K562 (cell line): ENCODE measurements around the gene DMBT1. TPM values are rescaled to one million over a fixed set of nuclear protein-coding genes. Genes with fewer than 3 reads are reported as not detected.

ENCODE experiments used
- ATAC-seq: fragments of 200-7000 bp; cut with Tn5 transposase; 3 replicates; pipeline ENCODE4 v1.9.1; 2020; ENCODE audit warnings: moderate library complexity
- BruUV-seq: library from RNA; stranded (reverse); fragments of 400-500 nt; replicated peaks from 2 replicates; lab custom pipeline; 2021; lab: Mats Ljungman, UMichigan
- CTCF ChIA-PET: fragments of 300-600 bp; formaldehyde crosslinking; extraction: SDS; loops from one replicate; lab custom pipeline; 2021; ENCODE audit warnings: low intra/inter-chr PET ratio; lab: Yijun Ruan, JAX
- POLR2A ChIA-PET: fragments of 300-600, 350-650 bp; sonication (Branson Sonifier 250); formaldehyde crosslinking; extraction: SDS; loops from one replicate; lab custom pipeline; 2021; ENCODE audit warnings: antibody characterized with exemption, inconsistent platforms; lab: Yijun Ruan, JAX
- DNase-seq, 4 experiments: peaks; one replicate each; pipeline versions ENCODE4 v3.0.0 to v3.0.0-alpha.2; 2011 to 2018; ENCODE audit warnings: low spot score in 3 of 4, mixed read lengths in 3 of 4; ENCODE audit errors: extremely low read depth in 1 of 4
- FAIRE-seq: peaks from 2 replicates; lab custom pipeline; 2011; peaks lifted over from hg19 to GRCh38; lab: Jason Lieb, UNC
- H2AFZ ChIP-seq: 2 replicates; pipeline ENCODE4 v1.6.0; 2011; ENCODE audit warnings: low read depth, low read length, control low read depth, inconsistent platforms
- H3K27ac ChIP-seq: fragments of 200-600 bp; 3 replicates; pipeline ENCODE4 v1.8.0; 2011; ENCODE audit warnings: low read depth, mild to moderate bottlenecking, control low read depth, inconsistent platforms, low read length, moderate library complexity, mixed read lengths; ENCODE audit errors: extremely low read depth
- H3K27me3 ChIP-seq, 2 experiments: fragments of 300-600 bp in 1 of 2; 2 replicates in 1 of 2; 3 replicates in 1 of 2; pipeline versions ENCODE4 v1.6.0 to v1.8.0; 2011; ENCODE audit warnings: inconsistent platforms in 2 of 2, low read length in 2 of 2, mild to moderate bottlenecking in 1 of 2, mixed read lengths in 1 of 2, moderate library complexity in 1 of 2; ENCODE audit not compliant: control insufficient read depth in 2 of 2, insufficient read depth in 2 of 2
- H3K36me3 ChIP-seq: fragments of 300-600 bp; 3 replicates; pipeline ENCODE4 v1.8.0; 2011; ENCODE audit warnings: mild to moderate bottlenecking, low read length, inconsistent platforms; ENCODE audit not compliant: control insufficient read depth, insufficient read depth
- H3K4me1 ChIP-seq, 2 experiments: fragments of 200-600 bp in 1 of 2; replicated peaks in 1 of 2; 2 replicates in 1 of 2; 3 replicates in 1 of 2; pipeline versions ENCODE4 v1.5.1 to v1.8.0; 2011; ENCODE audit warnings: inconsistent platforms in 2 of 2, low read length in 2 of 2, mild to moderate bottlenecking in 1 of 2, mixed read lengths in 1 of 2, moderate library complexity in 1 of 2; ENCODE audit not compliant: control insufficient read depth in 2 of 2, insufficient read depth in 2 of 2
- H3K4me2 ChIP-seq: 2 replicates; pipeline ENCODE4 v1.6.1; 2011; ENCODE audit warnings: low read length, control low read depth, inconsistent platforms, mixed read lengths; ENCODE audit not compliant: insufficient read depth
- H3K4me3 ChIP-seq: fragments of 200-600 bp; sonication (generic), shearing (Covaris generic); 2 replicates; pipeline ENCODE4 v1.5.1; 2016; ENCODE audit warnings: control low read depth, inconsistent platforms
- H3K79me2 ChIP-seq: fragments of 200-600 bp; 3 replicates; pipeline ENCODE4 v1.8.0; 2011; ENCODE audit warnings: low read length, inconsistent platforms; ENCODE audit not compliant: control insufficient read depth, insufficient read depth
- H3K9ac ChIP-seq, 2 experiments: 2 replicates each; pipeline versions ENCODE4 v1.6.0 to v1.6.1; 2011; ENCODE audit warnings: low read depth in 2 of 2, low read length in 2 of 2, control low read depth in 1 of 2, inconsistent platforms in 1 of 2, mild to moderate bottlenecking in 1 of 2, mixed read lengths in 1 of 2; ENCODE audit not compliant: insufficient read depth in 1 of 2
- H3K9me1 ChIP-seq: one replicate; pipeline ENCODE4 v1.6.0; 2011; ENCODE audit warnings: inconsistent platforms, mild to moderate bottlenecking, low read length, moderate library complexity; ENCODE audit not compliant: control insufficient read depth, insufficient read depth
- H3K9me3 ChIP-seq: replicated peaks from 2 replicates; pipeline ENCODE4 v1.5.1; 2011; ENCODE audit warnings: low read depth, low read length, inconsistent platforms; ENCODE audit not compliant: control insufficient read depth, insufficient read depth
- H4K20me1 ChIP-seq: replicated peaks from 2 replicates; pipeline ENCODE4 v1.6.1; 2011; ENCODE audit warnings: low read length, inconsistent platforms, mixed read lengths; ENCODE audit not compliant: control insufficient read depth, insufficient read depth
- ASH1L ChIP-seq: fragments of 450-650 bp; IDR thresholded peaks from 2 replicates; pipeline ENCODE4 v1.6.1; 2018; ENCODE audit warnings: borderline replicate concordance, mild to moderate bottlenecking, low read depth; ENCODE audit not compliant: partially characterized antibody
- ATF6 ChIP-seq: sonication (generic); formaldehyde crosslinking; IDR thresholded peaks from 2 replicates; pipeline ENCODE4 v1.4.0; 2020; ENCODE audit warnings: mild to moderate bottlenecking, missing genetic modification reagents
- BMI1 ChIP-seq: fragments of 150-350 bp; IDR thresholded peaks from 2 replicates; pipeline ENCODE4 v1.6.1; 2014; ENCODE audit warnings: low read length
- CBFB ChIP-seq: sonication (generic); formaldehyde crosslinking; IDR thresholded peaks from 2 replicates; pipeline ENCODE4 v1.4.0; 2020; ENCODE audit warnings: mild to moderate bottlenecking, missing genetic modification reagents
- E2F8 ChIP-seq: fragments of 450-650 bp; IDR thresholded peaks from 2 replicates; pipeline ENCODE4 v1.7.1; 2018; ENCODE audit warnings: mild to moderate bottlenecking, low read depth; ENCODE audit not compliant: partially characterized antibody
- FIP1L1 ChIP-seq: fragments of 200-400 bp; formaldehyde crosslinking; IDR thresholded peaks from 2 replicates; pipeline ENCODE4 v1.6.1; 2018; ENCODE audit warnings: mild to moderate bottlenecking, low read depth, low read length; ENCODE audit not compliant: poor library complexity, severe bottlenecking
- NUFIP1 ChIP-seq: fragments of 450-650 bp; IDR thresholded peaks from 2 replicates; pipeline ENCODE4 v1.6.1; 2018; ENCODE audit not compliant: partially characterized antibody
- POLR2AphosphoS5 ChIP-seq: IDR thresholded peaks from 2 replicates; pipeline ENCODE4 v1.6.1; 2011; ENCODE audit warnings: mild to moderate bottlenecking, low read depth, low read length, moderate library complexity; ENCODE audit not compliant: control insufficient read depth, insufficient read depth
- SETDB1 ChIP-seq: IDR thresholded peaks from one replicate; pipeline ENCODE4 v1.6.1; 2012; ENCODE audit warnings: low read length, control low read depth, inconsistent platforms
- SRSF9 ChIP-seq: fragments of 200-400 bp; formaldehyde crosslinking; IDR thresholded peaks from 2 replicates; pipeline ENCODE4 v1.6.1; 2017; ENCODE audit warnings: low read depth, low read length, borderline replicate concordance
- VEZF1 ChIP-seq: fragments of 200-800 bp; sonication (Bioruptor generic); IDR thresholded peaks from 2 replicates; pipeline ENCODE4 v1.6.1; 2017; ENCODE audit warnings: missing genetic modification characterization, missing compliant biosample characterization
- ZC3H8 ChIP-seq: fragments of 450-650 bp; IDR thresholded peaks from 2 replicates; pipeline ENCODE4 v1.6.1; 2017
- ZNF384 ChIP-seq: IDR thresholded peaks from 2 replicates; pipeline ENCODE4 v1.6.1; 2012; ENCODE audit warnings: low read depth, low read length, improper control_type of control experiment
- ZNF695 ChIP-seq: fragments of 450-650 bp; formaldehyde crosslinking; IDR thresholded peaks from 2 replicates; pipeline ENCODE4 v1.4.0; 2020; ENCODE audit warnings: mild to moderate bottlenecking, moderate library complexity
- WGBS: fragments of 100-300 bp; shearing (Covaris generic); methylation state at CpG from one replicate; pipeline ENCODE4 v1.1.6; 2016; ENCODE audit warnings: low coverage, mixed read lengths; ENCODE audit not compliant: insufficient coverage; ENCODE audit errors: missing lambda C conversion rate; 5-methylcytosine and 5-hydroxymethylcytosine counted together
- in situ Hi-C: fragments of 300-500 bp; cut with MboI; formaldehyde crosslinking; loops from 4 replicates; pipeline ENCODE4 v1.15.0; 2018; ENCODE audit warnings: inconsistent platforms, mixed read lengths
- intact Hi-C: fragments of 100-400 bp; cut with micrococcal nuclease; formaldehyde crosslinking; loops from 2 replicates; pipeline ENCODE4 v1.14.2; 2022
- polyA plus RNA-seq, 8 experiments: library from polyadenylated mRNA; depleted of rRNA in 4 of 8; stranded (reverse) in 5 of 8; unstranded in 3 of 8; fragments of >200 nt; fragmentation: Nextera tagmentation in 2 of 8; fragmentation: Illumina TruSeq in 1 of 8; extraction: Ambion mirVana in 2 of 8; extraction: Trizol in 1 of 8; gene quantifications; 2 replicates each; pipeline versions ENCODE4 v1.2.1 to v1.2.3, GENCODE V29; 2011 to 2014; ENCODE audit warnings: inconsistent platforms in 1 of 8, missing spikeins in 1 of 8
- total RNA-seq, 7 experiments: library from RNA; depleted of rRNA in 6 of 7; stranded (reverse); fragments of >200 nt in 6 of 7; fragmentation: Illumina TruSeq in 2 of 7; extraction: Trizol in 2 of 7; gene quantifications; 2 replicates each; pipeline versions ENCODE4 v1.2.1 to v1.2.3, GENCODE V29; 2011 to 2021; ENCODE audit warnings: low replicate concordance in 1 of 7

Gene DMBT1
- total and polyA plus RNA-seq, 9 of the 15 experiments (the other 6 are each of a cell fraction or from before 2014, with no cell fraction given) = 0.01 to 0.07 TPM; not detected in 7

- no peak overlapping the region for H3K27ac ChIP-seq
- FAIRE-seq = no peak
- no peaks in the 10 kb centered on the region for H3K79me2 ChIP-seq
- ATAC-seq = no peak
- H3K4me3 ChIP-seq = no peak overlapping the region
- DNase-seq = no peak
- H3K36me3 ChIP-seq = no peaks in the 10 kb centered on the region
- H3K4me2 ChIP-seq = no peak overlapping the region
- no peaks in the 10 kb centered on the region; a peak in 2 of 5 replicates for H3K4me1 ChIP-seq
- no peaks in the 10 kb centered on the region for H3K9me3 ChIP-seq
- intact Hi-C loops (no loop called here), in situ Hi-C loops (no loop called here)
- peaks cover 0 to 4% of the 10 kb centered on the region in 2 experiments; a peak in 2 of 5 replicates for H3K27me3 ChIP-seq
- H4K20me1 ChIP-seq = no peaks in the 10 kb centered on the region
- BruUV-seq = no TSS peak
- WGBS = 8% methylated on average over 22 of the region's 31 CpGs
- no peak overlapping the region for H2AFZ ChIP-seq
- ChIA-PET POLR2A (interaction anchor here (0.6 kb wide), 1 partner anchor 554 kb away, joined by 3 read pairs; no protein-coding TSS in a partner anchor), CTCF (no interaction called here)
- no peaks in the 10 kb centered on the region for H3K9me1 ChIP-seq
- H3K9ac ChIP-seq = no peak overlapping the region
- no peak for TF ChIP-seq ASH1L
- no peak for TF ChIP-seq SRSF9
- no peak for TF ChIP-seq FIP1L1
- no peak for TF ChIP-seq NUFIP1
- TF ChIP-seq BMI1 = no peak
- no peak for TF ChIP-seq VEZF1 (CRISPR knock-in tag)
- TF ChIP-seq POLR2AphosphoS5 = no peak
- TF ChIP-seq ZNF695 (CRISPR knock-in tag) = no peak
- TF ChIP-seq SETDB1 = no peak
- TF ChIP-seq ZC3H8 = no peak
- TF ChIP-seq E2F8 = no peak
- TF ChIP-seq ZNF384 = no peak
- TF ChIP-seq ATF6 = no peak
- no peak for TF ChIP-seq CBFB (CRISPR knock-in tag)
Observed at GRCh38 chr10:122642726-122643605, 82.4 kb downstream of the DMBT1 start.
